ENCODE measurements around the gene FCHSD2. TPM values are rescaled to one million over a fixed set of nuclear protein-coding genes. Genes with fewer than 3 reads are reported as not detected.
A peak's percentile ranks its signal among the peaks of the same experiment; 100 is the strongest.

FCHSD2 gene
- total RNA-seq, 1 donor from 2014 or later = 22.2 TPM

- no peak overlapping the region for H3K9ac ChIP-seq
- Mint-ChIP-seq H3K9me3 (no peaks in the 10 kb centered on the region), H3K27ac (no peak overlapping the region), H3K4me1 (peaks cover 15% of the 10 kb centered on the region), H3K27me3 (ENCODE audit: insufficient read depth, low read depth) (peaks cover 11% of the 10 kb centered on the region), H3K36me3 (no peaks in the 10 kb centered on the region), H3K4me3 (no peak overlapping the region)
- no peak overlapping the region for H3K27ac ChIP-seq
- H3K27me3 ChIP-seq = no peaks in the 10 kb centered on the region
- peaks cover 12% of the 10 kb centered on the region for H3K4me1 ChIP-seq
- no peaks in the 10 kb centered on the region for H3K9me3 ChIP-seq (ENCODE audit: low read depth)
- no peaks in the 10 kb centered on the region for H4K20me1 ChIP-seq (ENCODE audit: low read depth)
- no peak overlapping the region for H3K4me3 ChIP-seq
- H3F3A ChIP-seq (ENCODE audit: low read depth) = peaks cover 28% of the 10 kb centered on the region
- DNase-seq (ENCODE audit: low spot score) = no peak
- H3K79me2 ChIP-seq (ENCODE audit: low read depth) = peaks cover 3% of the 10 kb centered on the region
- H2AFZ ChIP-seq (replicated peaks) = no peak overlapping the region
- TF ChIP-seq EZH2phosphoT487 (IDR thresholded peaks at IDR 0.05) (no peak), CTCF (IDR thresholded peaks at IDR 0.05) (no peak), EZH2 (IDR thresholded peaks at IDR 0.05) (no peak)
- H3K4me2 ChIP-seq = no peak overlapping the region
- H3K36me3 ChIP-seq = no peaks in the 10 kb centered on the region
Observed at GRCh38 chr11:73145986-73146575, 4.0 kb upstream of the FCHSD2 start.

GRCh38 chr11:73143126-73143838 is 1.2 kb upstream of the FCHSD2 start:
- H3K4me1 Mint-ChIP-seq = peaks cover 33% of the 10 kb centered on the region
- no peaks in the 10 kb centered on the region for H3K9me3 Mint-ChIP-seq
- peak overlapping the region; percentile 96 for H3K27ac Mint-ChIP-seq
- H2AFZ ChIP-seq (replicated peaks) = peak overlapping the region; percentile 90
- no peak overlapping the region for H3K9ac ChIP-seq
- H3K27ac ChIP-seq = no peak overlapping the region
- peak overlapping the region; percentile 90 for H3K4me2 ChIP-seq
- DNase-seq (ENCODE audit: low spot score) = peak; percentile 34
- TF ChIP-seq EZH2 (IDR thresholded peaks at IDR 0.05) (no peak), EZH2phosphoT487 (IDR thresholded peaks at IDR 0.05) (no peak)
- peaks cover 20% of the 10 kb centered on the region for H3K4me1 ChIP-seq
- H3K79me2 ChIP-seq (ENCODE audit: low read depth) = peaks cover 31% of the 10 kb centered on the region
- H3F3A ChIP-seq (ENCODE audit: low read depth) = peaks cover 41% of the 10 kb centered on the region
- H4K20me1 ChIP-seq (ENCODE audit: low read depth) = peaks cover 6% of the 10 kb centered on the region
- no peaks in the 10 kb centered on the region for H3K36me3 Mint-ChIP-seq
- H3K4me3 ChIP-seq = peak overlapping the region; percentile 84
- no peaks in the 10 kb centered on the region for H3K27me3 ChIP-seq
- no peaks in the 10 kb centered on the region for H3K9me3 ChIP-seq (ENCODE audit: low read depth)
- peak overlapping the region; percentile 85 for H3K4me3 Mint-ChIP-seq
- H3K36me3 ChIP-seq = no peaks in the 10 kb centered on the region
- peaks cover 15% of the 10 kb centered on the region for H3K27me3 Mint-ChIP-seq (ENCODE audit: insufficient read depth, low read depth)

- Histone ChIP-seq H3K4me2 (peak overlapping the region; percentile 90), H3K4me1 (peaks cover 20% of the 10 kb centered on the region), H4K20me1 (ENCODE audit: low read depth) (peaks cover 6% of the 10 kb centered on the region), H3K27ac (peak overlapping the region; percentile 93), H3F3A (ENCODE audit: low read depth) (peaks cover 41% of the 10 kb centered on the region), H2AFZ (replicated peaks) (peak overlapping the region; percentile 90), H3K79me2 (ENCODE audit: low read depth) (peaks cover 48% of the 10 kb centered on the region), H3K27me3 (no peaks in the 10 kb centered on the region), H3K4me3 (peak overlapping the region; percentile 84), H3K9me3 (ENCODE audit: low read depth) (no peaks in the 10 kb centered on the region), H3K9ac (peak overlapping the region; percentile 50), H3K36me3 (no peaks in the 10 kb centered on the region)
- Mint-ChIP-seq H3K4me1 (peaks cover 34% of the 10 kb centered on the region), H3K36me3 (peaks cover 6% of the 10 kb centered on the region), H3K27ac (peak overlapping the region; percentile 83), H3K27me3 (ENCODE audit: insufficient read depth, low read depth) (peaks cover 13% of the 10 kb centered on the region), H3K4me3 (peak overlapping the region; percentile 97), H3K9me3 (no peaks in the 10 kb centered on the region)
- TF ChIP-seq CTCF (IDR thresholded peaks at IDR 0.05) = no peak
- TF ChIP-seq EZH2phosphoT487 (IDR thresholded peaks at IDR 0.05) = peak; percentile 8
- peak; percentile 90 for DNase-seq (ENCODE audit: low spot score)
Observed at GRCh38 chr11:73141309-73142127, 600 bp downstream of the FCHSD2 start.
